ENCODE data around the gene TOR1AIP2.

DNA sequence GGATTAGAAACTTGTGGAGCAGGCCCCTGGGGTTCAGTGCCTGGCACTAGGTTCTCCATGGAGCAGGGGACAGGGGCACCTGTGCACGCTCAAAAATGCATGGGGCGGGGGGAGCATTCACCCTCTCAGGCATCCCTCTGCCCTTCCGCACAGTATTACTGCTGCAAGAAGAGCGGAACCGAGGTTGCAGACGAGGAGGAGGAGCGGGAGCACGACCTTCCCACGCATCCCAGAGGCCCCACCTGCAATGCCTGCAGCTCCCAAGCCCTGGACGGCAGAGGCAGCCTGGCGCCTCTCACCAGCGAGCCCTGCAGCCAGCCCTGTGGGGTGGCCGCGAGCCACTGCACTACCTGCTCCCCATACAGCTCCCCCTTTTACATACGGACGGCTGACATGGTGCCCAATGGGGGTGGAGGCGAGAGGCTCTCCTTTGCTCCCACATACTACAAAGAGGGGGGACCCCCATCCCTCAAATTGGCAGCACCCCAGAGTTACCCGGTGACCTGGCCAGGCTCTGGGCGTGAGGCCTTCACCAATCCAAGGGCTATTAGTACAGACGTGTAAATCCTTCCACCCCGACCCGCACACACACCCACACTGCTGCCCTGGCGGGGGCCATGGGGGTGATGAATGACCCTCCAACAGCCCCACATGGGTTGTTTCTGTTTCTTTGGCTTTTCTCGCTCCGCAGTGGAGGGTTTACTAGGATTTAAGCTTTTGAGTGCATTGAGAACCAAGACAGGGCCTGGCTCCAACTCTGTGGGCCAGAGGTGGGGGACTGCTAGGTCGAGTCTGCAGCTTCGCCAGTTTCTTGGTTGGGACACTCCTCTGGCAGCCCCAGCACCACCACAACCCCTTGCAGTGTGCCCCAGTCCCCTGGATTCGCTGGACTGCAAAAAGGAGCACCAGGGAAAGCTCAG is 63.7 kb downstream of the TOR1AIP2 start:
- TF ChIP-seq POLR2A (IDR thresholded peaks at IDR 0.05) = no peak
- TF ChIP-seq, protein P1, sequence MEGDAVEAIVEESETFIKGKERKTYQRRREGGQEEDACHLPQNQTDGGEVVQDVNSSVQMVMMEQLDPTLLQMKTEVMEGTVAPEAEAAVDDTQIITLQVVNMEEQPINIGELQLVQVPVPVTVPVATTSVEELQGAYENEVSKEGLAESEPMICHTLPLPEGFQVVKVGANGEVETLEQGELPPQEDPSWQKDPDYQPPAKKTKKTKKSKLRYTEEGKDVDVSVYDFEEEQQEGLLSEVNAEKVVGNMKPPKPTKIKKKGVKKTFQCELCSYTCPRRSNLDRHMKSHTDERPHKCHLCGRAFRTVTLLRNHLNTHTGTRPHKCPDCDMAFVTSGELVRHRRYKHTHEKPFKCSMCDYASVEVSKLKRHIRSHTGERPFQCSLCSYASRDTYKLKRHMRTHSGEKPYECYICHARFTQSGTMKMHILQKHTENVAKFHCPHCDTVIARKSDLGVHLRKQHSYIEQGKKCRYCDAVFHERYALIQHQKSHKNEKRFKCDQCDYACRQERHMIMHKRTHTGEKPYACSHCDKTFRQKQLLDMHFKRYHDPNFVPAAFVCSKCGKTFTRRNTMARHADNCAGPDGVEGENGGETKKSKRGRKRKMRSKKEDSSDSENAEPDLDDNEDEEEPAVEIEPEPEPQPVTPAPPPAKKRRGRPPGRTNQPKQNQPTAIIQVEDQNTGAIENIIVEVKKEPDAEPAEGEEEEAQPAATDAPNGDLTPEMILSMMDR (IDR thresholded peaks at IDR 0.05) = no peak
- TF ChIP-seq POLR2AphosphoS5 (IDR thresholded peaks at IDR 0.05) = no peak
